OCI-LY1 (cell line): ENCODE results near the gene CASP4.

Experiments used
- CTCF ChIP-seq: fragments of 200-600 bp; sonication (generic), shearing (Covaris generic); IDR thresholded peaks from 2 replicates; pipeline ENCODE4 v1.5.1; 2017; ENCODE audit warnings: mild to moderate bottlenecking, antibody characterized with exemption, low read length, moderate library complexity, mixed read lengths
- EZH2 ChIP-seq: fragments of 200-600 bp; sonication (generic), shearing (Covaris generic); IDR thresholded peaks from 2 replicates; pipeline ENCODE4 v1.8.0; 2017; ENCODE audit warnings: borderline replicate concordance, mixed run types, mild to moderate bottlenecking, antibody characterized with exemption, low read length, moderate library complexity, mixed read lengths

- TF ChIP-seq CTCF = no peak
- TF ChIP-seq EZH2 = no peak
Measured at GRCh38 chr11:104999721-105000120, 31.3 kb upstream of the CASP4 start.
